ENCODE measurements around the gene DTWD2.

- TF ChIP-seq CTCF (IDR thresholded peaks at IDR 0.05) (no peak), POLR2A (IDR thresholded peaks at IDR 0.05) (no peak)
Observed at GRCh38 chr5:118921866-118922265, 66.5 kb downstream of the DTWD2 start.
